Sigmoid colon (tissue), 7 donors: ENCODE data around the gene GP1BB. TPM values are rescaled to one million over a fixed set of nuclear protein-coding genes. Genes with fewer than 3 reads are reported as not detected.

ENCODE experiments used
- DNase-seq: peaks from one replicate; pipeline ENCODE4 v3.0.0-alpha.2; 2019
- H3K27ac ChIP-seq, 4 donors: fragments of 200-600 bp; sonication (generic); one replicate each; pipeline ENCODE4 v1.5.1; 2016 to 2019; ENCODE audit warnings: mild to moderate bottlenecking in 1 of 4
- H3K27me3 ChIP-seq, 3 donors: fragments of 200-600 bp; sonication (generic); one replicate each; pipeline ENCODE4 v1.5.1; 2019; ENCODE audit warnings: mild to moderate bottlenecking in 1 of 3
- H3K36me3 ChIP-seq, 4 donors: fragments of 200-600 bp; sonication (generic); one replicate each; pipeline ENCODE4 v1.5.1; 2016 to 2019
- H3K4me1 ChIP-seq, 4 donors: fragments of 200-600 bp; sonication (generic); one replicate each; pipeline ENCODE4 v1.5.1; 2017 to 2019
- H3K4me3 ChIP-seq, 4 donors: fragments of 200-600 bp; sonication (generic); one replicate each; pipeline ENCODE4 v1.5.1; 2017 to 2019; ENCODE audit warnings: mild to moderate bottlenecking in 2 of 4, moderate library complexity in 1 of 4
- H3K9me3 ChIP-seq, 4 donors: fragments of 200-600 bp in 3 of 4; sonication (generic) in 3 of 4; one replicate each; pipeline versions ENCODE4 v1.5.1 to v1.6.1; 2013 to 2019
- CTCF ChIP-seq, 4 experiments: fragments of 450-650 bp in 3 of 4; fragments of 200-600 bp in 1 of 4; IDR thresholded peaks; one replicate each; pipeline ENCODE4 v1.5.1; 2016 to 2019; ENCODE audit warnings: antibody characterized with exemption in 4 of 4, mild to moderate bottlenecking in 3 of 4, moderate library complexity in 2 of 4
- EP300 ChIP-seq, 4 donors: sonication (generic); formaldehyde crosslinking; IDR thresholded peaks; one replicate each; pipeline ENCODE4 v1.6.1; 2017; ENCODE audit warnings: antibody characterized with exemption in 4 of 4
- POLR2A ChIP-seq, 2 donors: fragments of 450-650 bp; IDR thresholded peaks; one replicate each; pipeline ENCODE4 v1.6.1; 2016; ENCODE audit warnings: antibody characterized with exemption in 2 of 2, mild to moderate bottlenecking in 2 of 2, moderate library complexity in 2 of 2
- POLR2AphosphoS5 ChIP-seq, 4 donors: sonication (generic); formaldehyde crosslinking; IDR thresholded peaks; one replicate each; pipeline ENCODE4 v1.6.1; 2017; ENCODE audit warnings: antibody characterized with exemption in 4 of 4
- WGBS, 2 donors: extraction: QIAGEN DNeasy Blood & Tissue Kit; methylation state at CpG; one replicate each; pipeline ENCODE4 v1.1.7; 2013; 5-methylcytosine and 5-hydroxymethylcytosine counted together
- intact Hi-C: fragments of 100-400 bp; cut with DNase I; formaldehyde crosslinking; loops from one replicate; pipeline ENCODE4 v1.15.1; 2023
- polyA plus RNA-seq, 3 donors: library from polyadenylated mRNA; stranded (reverse); fragments of 200-250 nt; gene quantifications; one replicate each; pipeline ENCODE4 v1.2.3, GENCODE V29; 2013
- total RNA-seq, 4 donors: library from RNA; depleted of rRNA; stranded (reverse); fragments of >200 nt; gene quantifications; one replicate each; pipeline ENCODE4 v1.1.0, GENCODE V29; 2016
- donor health status: healthy with polysubstance abuse.
- donor health status: Bipolar disorder and iron deficiency.
- donor health status: healthy.

The GP1BB gene
- total and polyA plus RNA-seq, 7 donors = 1.1 to 2.9 (median 1.9) TPM; not detected in 2

GRCh38 chr22:19705181-19705934 is 18.0 kb upstream of the GP1BB start:
- Histone ChIP-seq H3K9me3 (no peaks in the 10 kb centered on the region), H3K4me1 (no peaks in the 10 kb centered on the region), H3K36me3 (no peaks in the 10 kb centered on the region), H3K27ac (no peak overlapping the region), H3K27me3 (peaks cover 0 to 15% (median 0%) of the 10 kb centered on the region in 3 donors), H3K4me3 (no peak overlapping the region)
- DNase-seq = peak; percentile 45
- WGBS, 2 donors = 81 to 92% methylated on average over 14 of the region's 14 CpGs
- intact Hi-C loops = no loop called here
- no peak for TF ChIP-seq EP300 (IDR thresholded peaks at IDR 0.05)
- no peak for TF ChIP-seq CTCF (IDR thresholded peaks at IDR 0.05)
- TF ChIP-seq POLR2AphosphoS5 (IDR thresholded peaks at IDR 0.05) = no peak
- TF ChIP-seq POLR2A (IDR thresholded peaks at IDR 0.05) = no peak

GRCh38 chr22:19706661-19707151 is 16.6 kb upstream of the GP1BB start:
- H3K27me3 ChIP-seq = peaks cover 0 to 15% (median 0%) of the 10 kb centered on the region in 3 donors
- WGBS, 2 donors = 82 to 86% methylated on average over 7 of the region's 7 CpGs
- TF ChIP-seq POLR2AphosphoS5 (IDR thresholded peaks at IDR 0.05) = no peak
- H3K4me1 ChIP-seq = no peaks in the 10 kb centered on the region
- H3K27ac ChIP-seq = no peak overlapping the region
- intact Hi-C loops = no loop called here
- no peaks in the 10 kb centered on the region for H3K9me3 ChIP-seq
- DNase-seq = peak; percentile 33
- no peaks in the 10 kb centered on the region for H3K36me3 ChIP-seq
- no peak overlapping the region for H3K4me3 ChIP-seq

GRCh38 chr22:19707347-19708290 is 15.7 kb upstream of the GP1BB start:
- Histone ChIP-seq H3K27me3 (peaks cover 0 to 15% (median 0%) of the 10 kb centered on the region in 3 donors), H3K4me3 (no peak overlapping the region), H3K27ac (no peak overlapping the region), H3K9me3 (no peaks in the 10 kb centered on the region), H3K4me1 (no peaks in the 10 kb centered on the region), H3K36me3 (no peaks in the 10 kb centered on the region)
- no peak for TF ChIP-seq EP300 (IDR thresholded peaks at IDR 0.05)
- no peak for TF ChIP-seq POLR2AphosphoS5 (IDR thresholded peaks at IDR 0.05)
- no peak for TF ChIP-seq CTCF (IDR thresholded peaks at IDR 0.05)
- TF ChIP-seq POLR2A (IDR thresholded peaks at IDR 0.05) = no peak
- 88 to 89% methylated on average over 24 of the region's 24 CpGs for WGBS, 2 donors
- intact Hi-C loops = no loop called here
- DNase-seq = peak; percentile 62

- intact Hi-C loops = no loop called here
- Histone ChIP-seq H3K27ac (no peak overlapping the region), H3K4me3 (no peak overlapping the region), H3K4me1 (no peaks in the 10 kb centered on the region), H3K27me3 (peaks cover 0 to 15% (median 0%) of the 10 kb centered on the region in 3 donors), H3K36me3 (no peaks in the 10 kb centered on the region), H3K9me3 (no peaks in the 10 kb centered on the region)
- TF ChIP-seq POLR2A (IDR thresholded peaks at IDR 0.05) (no peak), POLR2AphosphoS5 (IDR thresholded peaks at IDR 0.05) (no peak), EP300 (IDR thresholded peaks at IDR 0.05) (no peak)
- WGBS, 2 donors = 60 to 80% methylated on average over 20 of the region's 20 CpGs
- peak; percentile 61 for DNase-seq
Measured at GRCh38 chr22:19708321-19709011, 14.9 kb upstream of the GP1BB start.

GRCh38 chr22:19709063-19709769 is 14.1 kb upstream of the GP1BB start:
- no peaks in the 10 kb centered on the region for H3K9me3 ChIP-seq
- no peak overlapping the region for H3K4me3 ChIP-seq
- intact Hi-C loops = no loop called here
- H3K27me3 ChIP-seq = peaks cover 0 to 18% (median 0%) of the 10 kb centered on the region in 3 donors
- H3K27ac ChIP-seq = no peak overlapping the region
- peak; percentile 65 for DNase-seq
- H3K4me1 ChIP-seq = peaks cover 0 to 5% (median 2%) of the 10 kb centered on the region in 4 donors
- no peaks in the 10 kb centered on the region for H3K36me3 ChIP-seq
- TF ChIP-seq CTCF (IDR thresholded peaks at IDR 0.05) = no peak
- no peak for TF ChIP-seq POLR2AphosphoS5 (IDR thresholded peaks at IDR 0.05)
- no peak for TF ChIP-seq POLR2A (IDR thresholded peaks at IDR 0.05)
- no peak for TF ChIP-seq EP300 (IDR thresholded peaks at IDR 0.05)
- 81 to 82% methylated on average over 19 of the region's 19 CpGs for WGBS, 2 donors
